Adrenal gland (tissue), 12 donors: ENCODE data around the gene SRCAP. TPM values are rescaled to one million over a fixed set of nuclear protein-coding genes. Genes with fewer than 3 reads are reported as not detected.

Experiments
- DNase-seq, 7 donors: peaks; one replicate each; pipeline ENCODE4 v3.0.0-alpha.2; 2019 to 2020
- H3K27ac ChIP-seq, 5 donors: fragments of 200-600 bp; sonication (generic) in 4 of 5; 1 replicate in 3 of 5; 2 replicates in 2 of 5; pipeline versions ENCODE4 v1.5.1 to v1.8.0; 2016 to 2020; ENCODE audit warnings: mild to moderate bottlenecking in 1 of 5
- H3K27me3 ChIP-seq: fragments of 200-600 bp; 2 replicates; pipeline ENCODE4 v1.8.0; 2021
- H3K36me3 ChIP-seq, 2 donors: fragments of 200-600 bp; replicated peaks in 1 of 2; 1 replicate in 1 of 2; 2 replicates in 1 of 2; pipeline versions ENCODE4 v1.5.1 to v1.8.0; 2018 to 2022
- H3K4me1 ChIP-seq, 2 donors: fragments of 200-600 bp; replicated peaks in 1 of 2; 1 replicate in 1 of 2; 2 replicates in 1 of 2; pipeline versions ENCODE4 v1.5.1 to v1.8.0; 2018 to 2021
- H3K4me3 ChIP-seq, 4 donors: fragments of 200-600 bp; sonication (generic) in 3 of 4; one replicate each; pipeline ENCODE4 v1.5.1; 2016 to 2018
- H3K9me3 ChIP-seq, 3 donors: fragments of 200-600 bp; sonication (generic) in 1 of 3; replicated peaks in 1 of 3; 1 replicate in 2 of 3; 2 replicates in 1 of 3; pipeline versions ENCODE4 v1.5.1 to v1.8.0; 2016 to 2021
- CTCF ChIP-seq, 6 experiments: fragments of 450-650 bp in 4 of 6; fragments of 200-600 bp in 2 of 6; sonication (generic) in 1 of 6; IDR thresholded peaks; 1 replicate in 5 of 6; 2 replicates in 1 of 6; pipeline versions ENCODE4 v1.5.1 to v1.8.0; 2016 to 2021; ENCODE audit warnings: antibody characterized with exemption in 6 of 6, mild to moderate bottlenecking in 2 of 6, moderate library complexity in 1 of 6
- POLR2A ChIP-seq, 2 donors: fragments of 450-650 bp; IDR thresholded peaks; one replicate each; pipeline ENCODE4 v1.6.1; 2017; ENCODE audit warnings: antibody characterized with exemption in 2 of 2, mild to moderate bottlenecking in 2 of 2, moderate library complexity in 1 of 2
- WGBS, 4 donors: extraction: QIAGEN DNeasy Blood & Tissue Kit in 2 of 4; methylation state at CpG; one replicate each; pipeline versions ENCODE4 v1.1.5 to v1.1.7; 2013 to 2017; 5-methylcytosine and 5-hydroxymethylcytosine counted together
- intact Hi-C, 2 donors: fragments of 100-400 bp; cut with DNase I; formaldehyde crosslinking; loops; one replicate each; pipeline versions ENCODE4 v1.14.1 to v1.15.0; 2022 to 2023
- polyA plus RNA-seq, 3 donors: library from polyadenylated mRNA; stranded (reverse); fragments of 200-250 nt in 2 of 3; fragments of 350-450 nt in 1 of 3; fragmentation: Illumina TruSeq in 1 of 3; extraction: RNeasy Lipid Tissue Mini Kit (QIAGEN cat#74804) in 1 of 3; gene quantifications; one replicate each; pipeline ENCODE4 v1.2.3, GENCODE V29; 2013 to 2014
- total RNA-seq, 9 donors: library from RNA; depleted of rRNA in 4 of 9; stranded (reverse); fragments of >200 nt in 4 of 9; fragments of 120-200 nt in 1 of 9; fragmentation: NEBNext Ultra II Directional in 1 of 9; extraction: Animal tissue kit (Norgen Biotek cat#: 25700) in 1 of 9; gene quantifications; one replicate each; pipeline versions ENCODE4 v1.1.0 to v1.2.4, GENCODE V29; 2013 to 2023
- donor health status: healthy with polysubstance abuse.
- donor health status: Bipolar disorder and iron deficiency.
- donor health status: DM: yes; HTN: yes; CAD: no.
- donor health status: DM: no; HTN: no; CAD: no.
- donor health status: DM: no; HTN: no; CAD: no.
- donor health status: DM: yes; HTN: yes; CAD: no.

SRCAP gene
- total and polyA plus RNA-seq, 12 donors, result 3.7 to 82.4 (median 46.6) TPM

DNA sequence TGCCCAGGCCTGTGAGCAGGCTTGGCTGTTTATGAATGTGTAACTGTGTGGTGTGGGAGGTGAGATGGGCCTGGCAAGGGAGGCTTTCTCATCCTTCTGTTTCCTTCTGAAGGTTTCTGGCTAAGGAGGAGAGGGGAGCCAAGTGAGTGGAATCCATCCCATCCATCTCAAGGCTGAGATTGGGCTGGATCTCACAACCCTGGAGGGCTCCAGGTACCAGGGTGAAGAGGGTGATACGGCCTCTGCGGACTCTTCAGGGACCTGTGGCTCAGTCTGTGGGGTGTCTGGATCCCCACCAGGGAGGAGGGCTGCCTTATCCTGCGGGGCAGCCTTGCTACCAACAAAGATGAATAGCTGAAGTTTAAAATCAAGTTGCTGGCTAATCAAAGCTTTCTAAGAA lies 81.0 kb downstream of the SRCAP start:
- 90 to 96% (median 94%) methylated on average over 3 of the region's 3 CpGs for WGBS, 4 donors
- Histone ChIP-seq H3K9me3 (no peaks in the 10 kb centered on the region), H3K27me3 (no peaks in the 10 kb centered on the region), H3K27ac (no peak overlapping the region), H3K4me1 (peaks cover 1 to 19% of the 10 kb centered on the region in 2 donors), H3K4me3 (no peak overlapping the region), H3K36me3 (peaks cover 0 to 30% of the 10 kb centered on the region in 2 donors)
- TF ChIP-seq POLR2A (IDR thresholded peaks at IDR 0.05), result no peak
- TF ChIP-seq CTCF (IDR thresholded peaks at IDR 0.05), result no peak
- DNase-seq, result no peak
- intact Hi-C loops, result loop anchor here in 1 of 2 donors (10.0 kb wide), 1 partner anchor 95 kb away; no protein-coding TSS in a partner anchor

DNA sequence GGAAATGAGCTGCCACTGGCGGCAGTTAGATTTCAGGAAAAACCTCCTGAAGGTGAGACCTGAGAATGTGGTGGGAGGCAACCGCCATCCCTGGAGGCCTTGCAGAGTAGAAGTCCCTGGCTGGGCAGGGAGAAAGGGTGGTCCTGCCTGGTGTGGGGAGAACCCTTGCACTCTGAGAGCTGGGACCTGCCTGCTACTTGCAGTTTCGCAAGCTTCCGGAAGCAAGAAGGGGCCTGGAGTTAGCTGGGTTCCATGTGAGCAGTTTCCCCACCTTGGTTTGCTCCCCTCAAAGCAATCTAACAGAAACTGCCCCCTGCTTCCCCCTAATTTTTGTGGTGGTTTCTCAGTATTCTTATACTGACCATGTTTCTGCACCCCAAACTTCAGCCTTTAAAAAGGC lies 81.6 kb downstream of the SRCAP start:
- peaks cover 3 to 21% of the 10 kb centered on the region in 2 donors for H3K4me1 ChIP-seq
- no peaks in the 10 kb centered on the region for H3K27me3 ChIP-seq
- H3K9me3 ChIP-seq, result no peaks in the 10 kb centered on the region
- DNase-seq, result no peak
- H3K27ac ChIP-seq, result no peak overlapping the region
- WGBS, 4 donors, result 76 to 91% (median 81%) methylated on average over 3 to 4 of the region's 4 CpGs
- H3K36me3 ChIP-seq, result peaks cover 0 to 30% of the 10 kb centered on the region in 2 donors
- H3K4me3 ChIP-seq, result no peak overlapping the region
- TF ChIP-seq POLR2A (IDR thresholded peaks at IDR 0.05), result no peak
- no peak for TF ChIP-seq CTCF (IDR thresholded peaks at IDR 0.05)
- intact Hi-C loops, result loop anchor here in 1 of 2 donors (10.0 kb wide), 1 partner anchor 94 kb away; no protein-coding TSS in a partner anchor

- H3K4me3 ChIP-seq, result no peak overlapping the region
- no peak for DNase-seq
- no peak for TF ChIP-seq POLR2A (IDR thresholded peaks at IDR 0.05)
- TF ChIP-seq CTCF (IDR thresholded peaks at IDR 0.05), result no peak
- peaks cover 0 to 30% of the 10 kb centered on the region in 2 donors for H3K36me3 ChIP-seq
- H3K4me1 ChIP-seq, result peaks cover 11 to 15% of the 10 kb centered on the region in 2 donors
- H3K27me3 ChIP-seq, result no peaks in the 10 kb centered on the region
- intact Hi-C loops, result loop anchor here in 1 of 2 donors (10.0 kb wide), 1 partner anchor 92 kb away; no protein-coding TSS in a partner anchor
- no peak overlapping the region for H3K27ac ChIP-seq
- no peaks in the 10 kb centered on the region for H3K9me3 ChIP-seq
- WGBS, 4 donors, result 93 to 97% (median 95%) methylated on average over 23 to 63 of the region's 63 CpGs
These were observed 83.7 kb downstream of the SRCAP start for GRCh38 chr16:30782486-30783279.

DNA sequence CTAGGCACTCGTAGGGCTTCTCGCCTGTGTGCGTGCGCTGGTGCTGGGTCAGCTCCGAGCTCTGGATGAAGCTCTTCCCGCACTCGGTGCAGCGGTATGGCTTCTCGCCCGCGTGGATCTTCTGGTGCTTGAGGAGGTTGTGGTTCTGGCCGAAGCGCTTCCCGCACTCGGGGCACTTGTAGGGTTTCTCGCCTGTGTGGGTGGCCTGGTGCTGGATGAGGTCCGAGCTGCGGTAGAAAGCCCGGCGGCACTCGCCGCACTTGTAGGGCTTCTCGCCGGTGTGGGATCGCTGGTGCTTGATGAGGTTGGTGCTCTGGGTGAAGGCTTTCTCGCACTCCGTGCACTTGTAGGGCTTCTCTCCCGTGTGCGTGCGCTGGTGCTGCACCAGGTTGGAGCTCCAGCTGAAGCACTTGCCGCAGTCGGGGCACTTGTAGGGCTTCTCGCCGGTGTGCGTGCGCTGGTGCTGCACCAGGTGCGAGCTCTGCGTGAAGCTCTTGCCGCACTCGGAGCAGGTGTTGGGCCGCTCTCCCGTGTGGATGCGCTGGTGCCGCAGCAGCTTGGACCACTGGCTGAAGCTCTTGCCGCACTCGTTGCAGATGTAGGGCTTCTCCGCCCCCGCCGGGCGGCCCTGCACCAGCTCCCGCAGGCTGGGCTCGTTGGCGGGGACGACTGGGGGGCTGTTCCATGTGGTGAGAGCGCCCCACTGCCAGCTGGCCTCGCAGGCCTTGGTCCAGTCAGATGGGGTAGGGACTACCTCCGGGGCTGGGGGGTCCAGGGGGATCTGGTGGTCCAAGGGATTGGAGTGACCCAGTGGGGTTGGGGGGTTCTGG lies 84.5 kb downstream of the SRCAP start:
- H3K36me3 ChIP-seq, result peaks cover 0 to 30% of the 10 kb centered on the region in 2 donors
- intact Hi-C loops, result loop anchor here in 1 of 2 donors (10.0 kb wide), 1 partner anchor 91 kb away; no protein-coding TSS in a partner anchor
- 93 to 95% (median 94%) methylated on average over 14 to 57 of the region's 57 CpGs for WGBS, 4 donors
- H3K9me3 ChIP-seq, result no peaks in the 10 kb centered on the region
- H3K4me1 ChIP-seq, result peaks cover 11 to 15% of the 10 kb centered on the region in 2 donors
- no peak for DNase-seq
- no peak overlapping the region for H3K4me3 ChIP-seq
- no peak for TF ChIP-seq POLR2A (IDR thresholded peaks at IDR 0.05)
- TF ChIP-seq CTCF (IDR thresholded peaks at IDR 0.05), result no peak
- no peaks in the 10 kb centered on the region for H3K27me3 ChIP-seq
- H3K27ac ChIP-seq, result no peak overlapping the region
